Measurements from ENCODE around the gene LMX1A. TPM values are rescaled to one million over a fixed set of nuclear protein-coding genes. Genes with fewer than 3 reads are reported as not detected.

Gene LMX1A
- total and polyA plus RNA-seq, 2 experiments from 2014 or later = not detected

- TF ChIP-seq, protein P1, sequence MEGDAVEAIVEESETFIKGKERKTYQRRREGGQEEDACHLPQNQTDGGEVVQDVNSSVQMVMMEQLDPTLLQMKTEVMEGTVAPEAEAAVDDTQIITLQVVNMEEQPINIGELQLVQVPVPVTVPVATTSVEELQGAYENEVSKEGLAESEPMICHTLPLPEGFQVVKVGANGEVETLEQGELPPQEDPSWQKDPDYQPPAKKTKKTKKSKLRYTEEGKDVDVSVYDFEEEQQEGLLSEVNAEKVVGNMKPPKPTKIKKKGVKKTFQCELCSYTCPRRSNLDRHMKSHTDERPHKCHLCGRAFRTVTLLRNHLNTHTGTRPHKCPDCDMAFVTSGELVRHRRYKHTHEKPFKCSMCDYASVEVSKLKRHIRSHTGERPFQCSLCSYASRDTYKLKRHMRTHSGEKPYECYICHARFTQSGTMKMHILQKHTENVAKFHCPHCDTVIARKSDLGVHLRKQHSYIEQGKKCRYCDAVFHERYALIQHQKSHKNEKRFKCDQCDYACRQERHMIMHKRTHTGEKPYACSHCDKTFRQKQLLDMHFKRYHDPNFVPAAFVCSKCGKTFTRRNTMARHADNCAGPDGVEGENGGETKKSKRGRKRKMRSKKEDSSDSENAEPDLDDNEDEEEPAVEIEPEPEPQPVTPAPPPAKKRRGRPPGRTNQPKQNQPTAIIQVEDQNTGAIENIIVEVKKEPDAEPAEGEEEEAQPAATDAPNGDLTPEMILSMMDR (conservative IDR thresholded peaks at IDR 0.05; ENCODE audit: low read depth in 2 of 2) = no peak
- no peak for TF ChIP-seq NANOG (IDR thresholded peaks at IDR 0.05; ENCODE audit: borderline replicate concordance)
- no peak for TF ChIP-seq STAT1 (IDR thresholded peaks at IDR 0.05; ENCODE audit: unreplicated experiment)
- no peak for TF ChIP-seq EZH2phosphoT487 (IDR thresholded peaks at IDR 0.05; ENCODE audit: unreplicated experiment)
- TF ChIP-seq, protein P2, sequence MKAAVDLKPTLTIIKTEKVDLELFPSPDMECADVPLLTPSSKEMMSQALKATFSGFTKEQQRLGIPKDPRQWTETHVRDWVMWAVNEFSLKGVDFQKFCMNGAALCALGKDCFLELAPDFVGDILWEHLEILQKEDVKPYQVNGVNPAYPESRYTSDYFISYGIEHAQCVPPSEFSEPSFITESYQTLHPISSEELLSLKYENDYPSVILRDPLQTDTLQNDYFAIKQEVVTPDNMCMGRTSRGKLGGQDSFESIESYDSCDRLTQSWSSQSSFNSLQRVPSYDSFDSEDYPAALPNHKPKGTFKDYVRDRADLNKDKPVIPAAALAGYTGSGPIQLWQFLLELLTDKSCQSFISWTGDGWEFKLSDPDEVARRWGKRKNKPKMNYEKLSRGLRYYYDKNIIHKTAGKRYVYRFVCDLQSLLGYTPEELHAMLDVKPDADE (IDR thresholded peaks at IDR 0.05) = no peak
- TF ChIP-seq CREB1 (CRISPR knock-in tag; IDR thresholded peaks at IDR 0.05; ENCODE audit: low read depth) = no peak
Observed at GRCh38 chr1:165288350-165289120, 68.0 kb downstream of the LMX1A start (continued).

GRCh38 chr1:165287781-165288180 lies 68.7 kb downstream of the LMX1A start:
- DNase-seq (ENCODE audit: low spot score) (no peak), ATAC-seq (no peak)
- no peak overlapping the region for H3K4me2 ChIP-seq
- Mint-ChIP-seq H3K36me3 (ENCODE audit: low read depth) (peaks cover 3% of the 10 kb centered on the region; the same call in 1 of the 3 replicates), H3K27me3 (ENCODE audit: insufficient read depth, low read depth, poor library complexity) (peaks cover 2% of the 10 kb centered on the region), H3K27ac (peak overlapping the region; percentile 60), H3K4me3 (no peak overlapping the region), H3K9me3 (peaks cover 11% of the 10 kb centered on the region), H3K4me1 (peaks cover 15% of the 10 kb centered on the region)
- H3F3A ChIP-seq (replicated peaks; ENCODE audit: low read depth) = no peaks in the 10 kb centered on the region
- no peaks in the 10 kb centered on the region for H4K20me1 ChIP-seq (replicated peaks; ENCODE audit: insufficient read depth)
- H3K36me3 ChIP-seq (ENCODE audit: insufficient read depth) = no peaks in the 10 kb centered on the region
- no peak overlapping the region for H2AFZ ChIP-seq
- no peaks in the 10 kb centered on the region for H3K79me2 ChIP-seq (replicated peaks; ENCODE audit: insufficient read depth)
- peaks cover 9% of the 10 kb centered on the region; the same call in 1 of the 2 replicates for H3K4me1 ChIP-seq (ENCODE audit: insufficient read depth)
- peaks cover 4% of the 10 kb centered on the region; the same call in 1 of the 2 replicates for H3K9me2 ChIP-seq (ENCODE audit: insufficient read depth)
- no peak overlapping the region for H3K27ac ChIP-seq (ENCODE audit: low read depth)
- no peaks in the 10 kb centered on the region for H3K27me3 ChIP-seq (ENCODE audit: insufficient read depth)
- H3K4me3 ChIP-seq = no peak overlapping the region
- TF ChIP-seq ZNF462 (CRISPR knock-in tag; IDR thresholded peaks at IDR 0.05) (no peak), EZH2 (IDR thresholded peaks at IDR 0.05; ENCODE audit: low read depth, unreplicated experiment) (no peak), POLR2AphosphoS5 (IDR thresholded peaks at IDR 0.05; ENCODE audit: low read depth) (no peak)
- TF ChIP-seq, protein P1 (conservative IDR thresholded peaks at IDR 0.05; ENCODE audit: low read depth in 2 of 2) = no peak

All from GM23338 (cell line).